Fibroblast of skin of left biceps (primary cell): ENCODE results near the gene CADPS.

Experiments
- DNase-seq, 2 experiments: peaks; one replicate each; pipeline ENCODE4 v3.0.0-alpha.2; 2013; ENCODE audit warnings: low read depth in 2 of 2

Gene CADPS

DNA sequence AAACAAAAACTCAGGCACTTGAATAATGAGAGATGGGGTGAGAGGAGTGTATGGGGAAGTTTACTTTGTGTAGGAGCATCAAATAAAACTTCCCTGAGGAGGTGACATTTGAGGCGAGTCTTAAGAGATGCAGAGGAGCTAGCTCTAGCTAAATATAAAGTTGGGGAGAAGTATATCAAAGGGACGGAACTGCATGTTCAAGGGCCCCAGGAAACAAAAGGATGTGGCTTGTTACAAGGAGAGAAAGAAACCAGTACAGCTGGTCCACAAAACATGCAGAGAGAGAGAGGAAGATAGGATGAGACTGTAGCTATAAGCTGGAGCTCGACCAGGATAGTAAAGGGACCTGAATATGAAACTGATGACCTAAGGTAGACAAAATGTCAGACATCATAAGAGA, 519.5 kb downstream of the CADPS start:
- DNase-seq: no peak
